HEK293 (cell line): ENCODE measurements around the gene HSPB6.

Source experiments
- CTCF ChIA-PET: fragments of 350-600 bp; formaldehyde crosslinking; extraction: SDS; loops from one replicate; lab custom pipeline; 2021; ENCODE audit warnings: antibody characterized with exemption; lab: Yijun Ruan, JAX
- POLR2A ChIA-PET: fragments of 300-600 bp; formaldehyde crosslinking; extraction: SDS; loops from one replicate; lab custom pipeline; 2020; ENCODE audit warnings: antibody characterized with exemption, inconsistent platforms; lab: Yijun Ruan, JAX
- H3K27ac ChIP-seq: fragments of 200-500 bp; sonication (Bioruptor generic); 2 replicates; pipeline ENCODE4 v1.5.1; 2014; ENCODE audit warnings: low read depth, low read length, control low read depth, inconsistent platforms; ENCODE audit errors: extremely low read depth
- H3K36me3 ChIP-seq, 2 experiments: fragments of 200-500 bp in 1 of 2; sonication (Bioruptor generic) in 1 of 2; 1 replicate in 1 of 2; 2 replicates in 1 of 2; pipeline ENCODE4 v1.5.1; 2014 to 2017; ENCODE audit warnings: inconsistent platforms in 2 of 2, low read length in 2 of 2; ENCODE audit not compliant: control insufficient read depth in 2 of 2, insufficient read depth in 1 of 2
- H3K4me1 ChIP-seq: fragments of 200-500 bp; sonication (Bioruptor generic); 2 replicates; pipeline ENCODE4 v1.5.1; 2014; ENCODE audit warnings: mild to moderate bottlenecking, low read length, inconsistent platforms; ENCODE audit not compliant: control insufficient read depth, insufficient read depth
- H3K4me3 ChIP-seq: 2 replicates; pipeline ENCODE4 v1.5.1; 2011; ENCODE audit warnings: low read depth, mild to moderate bottlenecking, control low read depth, low read length, moderate library complexity
- H3K9me3 ChIP-seq: fragments of 200-500 bp; sonication (Bioruptor generic); 2 replicates; pipeline ENCODE4 v1.5.1; 2014; ENCODE audit warnings: low read depth, low read length, inconsistent platforms; ENCODE audit not compliant: control insufficient read depth, insufficient read depth
- BCL11A ChIP-seq: fragments of 450-650 bp; formaldehyde crosslinking; IDR thresholded peaks from 2 replicates; pipeline ENCODE4 v1.5.1; 2016; ENCODE audit warnings: low read depth, missing biosample characterization, missing genetic modification characterization
- ELK4 ChIP-seq: IDR thresholded peaks from 2 replicates; pipeline ENCODE4 v1.6.1; 2011; ENCODE audit warnings: mild to moderate bottlenecking, low read depth, low read length, borderline replicate concordance
- INSM2 ChIP-seq: fragments of 450-650 bp; formaldehyde crosslinking; IDR thresholded peaks from 2 replicates; pipeline ENCODE4 v1.5.1; 2016; ENCODE audit warnings: missing biosample characterization, missing genetic modification characterization
- PATZ1 ChIP-seq: fragments of 450-650 bp; formaldehyde crosslinking; IDR thresholded peaks from 2 replicates; pipeline ENCODE4 v1.5.1; 2016; ENCODE audit warnings: missing biosample characterization, missing genetic modification characterization
- PRDM1 ChIP-seq: fragments of 450-650 bp; formaldehyde crosslinking; IDR thresholded peaks from 2 replicates; pipeline ENCODE4; 2016; ENCODE audit warnings: missing biosample characterization, missing genetic modification characterization
- SP3 ChIP-seq: fragments of 450-650 bp; formaldehyde crosslinking; IDR thresholded peaks from 2 replicates; pipeline ENCODE4 v1.5.1; 2016; ENCODE audit warnings: missing biosample characterization, missing genetic modification characterization
- WT1 ChIP-seq: fragments of 450-650 bp; formaldehyde crosslinking; IDR thresholded peaks from 2 replicates; pipeline ENCODE4 v1.5.1; 2016; ENCODE audit warnings: missing biosample characterization, missing genetic modification characterization
- ZFP37 ChIP-seq: fragments of 450-650 bp; formaldehyde crosslinking; IDR thresholded peaks from 2 replicates; pipeline ENCODE4 v1.5.1; 2016; ENCODE audit warnings: missing biosample characterization, missing genetic modification characterization
- ZIC2 ChIP-seq: fragments of 450-650 bp; formaldehyde crosslinking; IDR thresholded peaks from 2 replicates; pipeline ENCODE4 v1.5.1; 2016; ENCODE audit warnings: missing biosample characterization, missing genetic modification characterization
- ZNF146 ChIP-seq: fragments of 450-650 bp; formaldehyde crosslinking; IDR thresholded peaks from 2 replicates; pipeline ENCODE4 v1.5.1; 2016; ENCODE audit warnings: missing biosample characterization, missing genetic modification characterization
- ZNF23 ChIP-seq: fragments of 450-650 bp; formaldehyde crosslinking; IDR thresholded peaks from 2 replicates; pipeline ENCODE4 v1.5.1; 2016; ENCODE audit warnings: missing biosample characterization, missing genetic modification characterization, borderline replicate concordance
- ZNF292 ChIP-seq: fragments of 450-650 bp; formaldehyde crosslinking; IDR thresholded peaks from 2 replicates; pipeline ENCODE4 v1.5.1; 2016; ENCODE audit warnings: low read depth, missing biosample characterization, missing genetic modification characterization, borderline replicate concordance
- ZNF423 ChIP-seq: fragments of 450-650 bp; formaldehyde crosslinking; IDR thresholded peaks from 2 replicates; pipeline ENCODE4 v1.5.1; 2016; ENCODE audit warnings: missing biosample characterization, missing genetic modification characterization
- ZNF433 ChIP-seq: fragments of 450-650 bp; formaldehyde crosslinking; IDR thresholded peaks from 2 replicates; pipeline ENCODE4 v1.5.1; 2016; ENCODE audit warnings: missing biosample characterization, missing genetic modification characterization, low read depth
- ZNF449 ChIP-seq: fragments of 450-650 bp; formaldehyde crosslinking; IDR thresholded peaks from 2 replicates; pipeline ENCODE4 v1.5.1; 2017; ENCODE audit warnings: missing biosample characterization, mild to moderate bottlenecking, missing genetic modification characterization, moderate library complexity
- ZNF501 ChIP-seq: fragments of 450-650 bp; formaldehyde crosslinking; IDR thresholded peaks from 2 replicates; pipeline ENCODE4 v1.5.1; 2016; ENCODE audit warnings: missing biosample characterization, missing genetic modification characterization
- ZNF530 ChIP-seq: fragments of 450-650 bp; formaldehyde crosslinking; IDR thresholded peaks from 2 replicates; pipeline ENCODE4 v1.5.1; 2016; ENCODE audit warnings: low read depth, missing biosample characterization, missing genetic modification characterization
- ZNF555 ChIP-seq: fragments of 450-650 bp; formaldehyde crosslinking; conservative IDR thresholded peaks from 2 replicates; pipeline ENCODE4 v1.5.1; 2017; ENCODE audit warnings: missing biosample characterization, mild to moderate bottlenecking, missing genetic modification characterization, inconsistent platforms
- ZNF558 ChIP-seq: fragments of 450-650 bp; formaldehyde crosslinking; IDR thresholded peaks from 2 replicates; pipeline ENCODE4 v1.5.1; 2016; ENCODE audit warnings: missing biosample characterization, missing genetic modification characterization
- ZNF571 ChIP-seq: fragments of 450-650 bp; formaldehyde crosslinking; IDR thresholded peaks from 2 replicates; pipeline ENCODE4 v1.5.0; 2017; ENCODE audit warnings: missing biosample characterization, missing genetic modification characterization
- ZNF645 ChIP-seq: fragments of 450-650 bp; formaldehyde crosslinking; IDR thresholded peaks from 2 replicates; pipeline ENCODE4; 2016; ENCODE audit warnings: missing biosample characterization, missing genetic modification characterization
- ZNF654 ChIP-seq: fragments of 450-650 bp; formaldehyde crosslinking; IDR thresholded peaks from 2 replicates; pipeline ENCODE4 v1.5.1; 2016; ENCODE audit warnings: low read depth, missing biosample characterization, missing genetic modification characterization
- ZNF660 ChIP-seq: fragments of 450-650 bp; IDR thresholded peaks from 2 replicates; pipeline ENCODE4 v1.5.1; 2018; ENCODE audit warnings: missing biosample characterization, mild to moderate bottlenecking, missing genetic modification characterization
- ZNF692 ChIP-seq: fragments of 450-650 bp; formaldehyde crosslinking; IDR thresholded peaks from 2 replicates; pipeline ENCODE4 v1.5.1; 2016; ENCODE audit warnings: missing biosample characterization, missing genetic modification characterization
- ZNF701 ChIP-seq: fragments of 450-650 bp; formaldehyde crosslinking; IDR thresholded peaks from 2 replicates; pipeline ENCODE4 v1.5.1; 2016; ENCODE audit warnings: missing biosample characterization, missing genetic modification characterization
- ZNF785 ChIP-seq: fragments of 450-650 bp; formaldehyde crosslinking; IDR thresholded peaks from 2 replicates; pipeline ENCODE4 v1.5.1; 2016; ENCODE audit warnings: missing biosample characterization, missing genetic modification characterization
- ZNF791 ChIP-seq: fragments of 450-650 bp; formaldehyde crosslinking; IDR thresholded peaks from 2 replicates; pipeline ENCODE4 v1.5.1; 2016; ENCODE audit warnings: missing biosample characterization, missing genetic modification characterization
- ZNF792 ChIP-seq: fragments of 450-650 bp; formaldehyde crosslinking; IDR thresholded peaks from 2 replicates; pipeline ENCODE4 v1.5.1; 2016; ENCODE audit warnings: missing biosample characterization, missing genetic modification characterization
- ZNF837 ChIP-seq: fragments of 450-650 bp; formaldehyde crosslinking; IDR thresholded peaks from 2 replicates; pipeline ENCODE4 v1.5.1; 2016; ENCODE audit warnings: missing biosample characterization, missing genetic modification characterization

The HSPB6 gene

GRCh38 chr19:35740108-35740422 lies 16.8 kb downstream of the HSPB6 start:
- Histone ChIP-seq H3K9me3 (no peaks in the 10 kb centered on the region; the same call in 1 of the 2 replicates), H3K4me1 (peaks cover 20% of the 10 kb centered on the region), H3K27ac (peak overlapping the region; percentile 97), H3K4me3 (peak overlapping the region; percentile 52), H3K36me3 (peaks cover 56 to 63% of the 10 kb centered on the region in 2 experiments)
- CTCF ChIA-PET, result interaction anchor here (0.7 to 1.6 kb wide), 7 partner anchors 8 to 192 kb away, joined by 3 to 8 read pairs (median 5); partner anchors contain the start of gene LIN37
- POLR2A ChIA-PET, result interaction anchor here (0.6 to 7.7 kb wide), 40 partner anchors 8 to 475 kb away, joined by 3 to 204 read pairs (median 5); partner anchors contain the start of genes ARHGAP33, COX6B1, HSPB6 and LIN37
- 0 out of 2 replicates have a peak, but pooled peaks have one; percentile 9 for TF ChIP-seq ZNF501 (tag by site-specific recombination)
- TF ChIP-seq ZNF837, result 0 out of 2 replicates have a peak, but pooled peaks have one; percentile 54
- TF ChIP-seq ZNF292 (tag by site-specific recombination), result no peak
- peak; percentile 53 for TF ChIP-seq ZNF449
- no peak for TF ChIP-seq ZNF701
- 0 out of 2 replicates have a peak, but pooled peaks have one; percentile 4 for TF ChIP-seq ZNF146 (tag by site-specific recombination)
- 0 out of 2 replicates have a peak, but pooled peaks have one; percentile 43 for TF ChIP-seq INSM2 (tag by site-specific recombination)
- TF ChIP-seq PRDM1 (tag by site-specific recombination), result no peak
- no peak for TF ChIP-seq ZNF791 (tag by site-specific recombination)
- TF ChIP-seq ELK4, result no peak
- TF ChIP-seq BCL11A, result peak; percentile 89; the same call in 1 of the 2 replicates
- no peak for TF ChIP-seq ZNF571
- TF ChIP-seq PATZ1, result 0 out of 2 replicates have a peak, but pooled peaks have one; percentile 80
- TF ChIP-seq ZNF654 (tag by site-specific recombination), result no peak
- TF ChIP-seq ZNF23, result no peak
- TF ChIP-seq ZNF558 (tag by site-specific recombination), result no peak
- no peak for TF ChIP-seq ZNF785 (tag by site-specific recombination)
- peak; percentile 34; the same call in 1 of the 2 replicates for TF ChIP-seq ZNF692 (tag by site-specific recombination)
- TF ChIP-seq WT1 (tag by site-specific recombination), result peak; percentile 55
- TF ChIP-seq ZNF555 (tag by site-specific recombination), result no peak
- no peak for TF ChIP-seq ZNF530
- 0 out of 2 replicates have a peak, but pooled peaks have one; percentile 42 for TF ChIP-seq ZFP37 (tag by site-specific recombination)
- TF ChIP-seq ZNF423 (tag by site-specific recombination), result peak; percentile 77
- TF ChIP-seq ZNF660 (tag by site-specific recombination), result no peak
- TF ChIP-seq ZNF792, result no peak
- peak; percentile 100 for TF ChIP-seq ZIC2
- 0 out of 2 replicates have a peak, but pooled peaks have one; percentile 53 for TF ChIP-seq ZNF645 (tag by site-specific recombination)
- no peak for TF ChIP-seq ZNF433 (tag by site-specific recombination)
- no peak for TF ChIP-seq SP3 (tag by site-specific recombination)
